ENCODE results near the gene TRIM29. TPM values are rescaled to one million over a fixed set of nuclear protein-coding genes. Genes with fewer than 3 reads are reported as not detected.

Gene TRIM29
- total and polyA plus RNA-seq, 10 of the 15 experiments (the other 5 are each of a cell fraction or from before 2014, with no cell fraction given): 0.08 to 0.67 (median 0.26) TPM; not detected in 5

DNA sequence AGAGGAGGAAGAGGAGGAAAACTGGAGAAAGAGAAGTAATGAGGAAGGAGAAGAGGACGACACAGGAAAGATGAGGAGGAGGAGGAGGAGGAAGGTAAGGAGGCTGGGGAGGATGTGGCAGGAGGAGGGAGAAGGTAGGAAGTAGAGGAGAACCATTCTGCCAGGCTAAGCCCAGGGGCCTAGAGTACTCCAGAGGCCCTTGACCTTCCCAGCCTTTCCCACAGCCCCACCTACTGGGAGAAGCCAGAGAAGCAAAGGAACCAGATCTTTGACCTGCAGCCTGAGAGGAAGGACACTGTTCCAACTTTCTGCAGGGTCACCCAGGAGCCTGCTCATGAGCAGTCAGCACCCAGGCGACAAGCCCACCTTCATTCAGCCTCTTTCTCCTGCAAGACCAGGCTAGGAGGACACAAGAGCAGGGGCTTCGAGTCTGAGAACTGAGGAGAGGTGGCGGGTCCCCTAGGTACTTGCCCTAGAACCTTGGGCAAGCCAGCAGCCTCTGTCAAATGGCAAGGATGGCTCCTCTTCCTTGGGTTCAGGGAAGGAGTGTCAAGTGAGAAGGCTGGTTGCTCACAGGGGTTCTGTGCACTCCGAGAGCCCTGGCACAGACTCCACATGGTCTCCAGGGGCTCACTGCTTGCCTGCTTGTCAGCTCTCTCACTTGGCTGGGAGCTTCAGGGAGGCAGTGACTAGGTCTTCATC is 45.0 kb upstream of the TRIM29 start:
- FAIRE-seq: no peak
- Histone ChIP-seq H4K20me1 (ENCODE audit: control insufficient read depth, insufficient read depth) (no peaks in the 10 kb centered on the region), H3K9ac (ENCODE audit: control insufficient read depth, insufficient read depth, low read length) (no peak overlapping the region), H3K9me3 (replicated peaks; ENCODE audit: control insufficient read depth, insufficient read depth, low read length) (no peaks in the 10 kb centered on the region), H3K4me2 (ENCODE audit: control insufficient read depth, insufficient read depth) (no peak overlapping the region), H3K27me3 (replicated peaks in 1 of 2; ENCODE audit: control insufficient read depth in 2 of 2, insufficient read depth in 2 of 2, low read length in 1 of 2) (no peaks in the 10 kb centered on the region; a peak in 2 of 4 replicates), H3K4me1 (ENCODE audit: control insufficient read depth, insufficient read depth, low read length) (peaks cover 8% of the 10 kb centered on the region), H3K36me3 (ENCODE audit: control insufficient read depth in 2 of 2, insufficient read depth in 2 of 2, low read length in 1 of 2) (no peaks in the 10 kb centered on the region), H2AFZ (ENCODE audit: control insufficient read depth, low read depth, low read length) (no peak overlapping the region), H3K27ac (ENCODE audit: control insufficient read depth, insufficient read depth) (no peak overlapping the region), H3K79me2 (ENCODE audit: control insufficient read depth, insufficient read depth, low read length) (no peaks in the 10 kb centered on the region), H3K4me3 (no peak overlapping the region)
- POLR2A ChIA-PET: no interaction called here
- SMC1A ChIA-PET (ENCODE audit: uncharacterized antibody, unreplicated experiment): no interaction called here
- RAD21 ChIA-PET (ENCODE audit: unreplicated experiment): no interaction called here
- no peak for TF ChIP-seq NBN (IDR thresholded peaks at IDR 0.05)
- TF ChIP-seq, protein P1, sequence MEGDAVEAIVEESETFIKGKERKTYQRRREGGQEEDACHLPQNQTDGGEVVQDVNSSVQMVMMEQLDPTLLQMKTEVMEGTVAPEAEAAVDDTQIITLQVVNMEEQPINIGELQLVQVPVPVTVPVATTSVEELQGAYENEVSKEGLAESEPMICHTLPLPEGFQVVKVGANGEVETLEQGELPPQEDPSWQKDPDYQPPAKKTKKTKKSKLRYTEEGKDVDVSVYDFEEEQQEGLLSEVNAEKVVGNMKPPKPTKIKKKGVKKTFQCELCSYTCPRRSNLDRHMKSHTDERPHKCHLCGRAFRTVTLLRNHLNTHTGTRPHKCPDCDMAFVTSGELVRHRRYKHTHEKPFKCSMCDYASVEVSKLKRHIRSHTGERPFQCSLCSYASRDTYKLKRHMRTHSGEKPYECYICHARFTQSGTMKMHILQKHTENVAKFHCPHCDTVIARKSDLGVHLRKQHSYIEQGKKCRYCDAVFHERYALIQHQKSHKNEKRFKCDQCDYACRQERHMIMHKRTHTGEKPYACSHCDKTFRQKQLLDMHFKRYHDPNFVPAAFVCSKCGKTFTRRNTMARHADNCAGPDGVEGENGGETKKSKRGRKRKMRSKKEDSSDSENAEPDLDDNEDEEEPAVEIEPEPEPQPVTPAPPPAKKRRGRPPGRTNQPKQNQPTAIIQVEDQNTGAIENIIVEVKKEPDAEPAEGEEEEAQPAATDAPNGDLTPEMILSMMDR (IDR thresholded peaks at IDR 0.05 in 2 of 3, conservative IDR thresholded peaks at IDR 0.05 in 1 of 3; ENCODE audit: control insufficient read depth in 2 of 3, extremely low read depth in 1 of 3, insufficient read depth in 1 of 3, low read depth in 3 of 3, low read length in 3 of 3): peak; percentile 5 to 33 (median 28); a peak in 3 of 6 replicates
- intact Hi-C loops (cut with micrococcal nuclease; ENCODE audit: unreplicated experiment) (no loop called here), in situ Hi-C loops (cut with MboI) (no loop called here)
- no TSS peak for BruUV-seq (replicated peaks)
- no peak for ATAC-seq
- DNase-seq (ENCODE audit: low read depth, low spot score): no peak
- CTCF ChIA-PET: no interaction called here
- 0% methylated on average over 5 of the region's 5 CpGs for WGBS (ENCODE audit: insufficient coverage, insufficient replicate concordance, low lambda C conversion rate, missing lambda C conversion rate)

- RAD21 ChIA-PET (ENCODE audit: unreplicated experiment): no interaction called here
- POLR2A ChIA-PET: interaction anchor here (1.5 kb wide), 1 partner anchor 8 kb away, joined by 4 read pairs; no protein-coding TSS in a partner anchor
- SMC1A ChIA-PET (ENCODE audit: uncharacterized antibody, unreplicated experiment): no interaction called here
- TF ChIP-seq MTA2 (IDR thresholded peaks at IDR 0.05; ENCODE audit: low read depth) (no peak), TAF1 (IDR thresholded peaks at IDR 0.05; ENCODE audit: borderline replicate concordance, low read depth, low read length) (no peak), CHD4 (IDR thresholded peaks at IDR 0.05) (no peak), ZZZ3 (IDR thresholded peaks at IDR 0.05; ENCODE audit: control insufficient read depth, insufficient read length, low read depth) (no peak), FOS (IDR thresholded peaks at IDR 0.05; ENCODE audit: borderline replicate concordance, extremely low read depth, insufficient read length) (no peak), ATF3 (IDR thresholded peaks at IDR 0.05; ENCODE audit: borderline replicate concordance, extremely low read depth, low read depth, low read length) (no peak), RB1 (IDR thresholded peaks at IDR 0.05; ENCODE audit: borderline replicate concordance) (no peak), SP1 (IDR thresholded peaks at IDR 0.05; ENCODE audit: low read depth, low read length) (no peak), SUPT20H (IDR thresholded peaks at IDR 0.05; ENCODE audit: borderline replicate concordance, control insufficient read depth, low read depth, low read length) (no peak), ZBED1 (IDR thresholded peaks at IDR 0.05; ENCODE audit: borderline replicate concordance) (no peak), CEBPB (IDR thresholded peaks at IDR 0.05; ENCODE audit: borderline replicate concordance in 1 of 2, low read depth in 2 of 2, low read length in 2 of 2) (no peak), ZNF24 (IDR thresholded peaks at IDR 0.05) (no peak), NFYB (IDR thresholded peaks at IDR 0.05; ENCODE audit: insufficient read depth, low read depth, low read length) (no peak)
Measured at GRCh38 chr11:120182372-120182771, 44.5 kb upstream of the TRIM29 start.

More at GRCh38 chr11:120182372-120182771, 44.5 kb upstream of the TRIM29 start:
- H3K9ac ChIP-seq (ENCODE audit: control insufficient read depth, insufficient read depth, low read length): no peak overlapping the region
- H3K36me3 ChIP-seq (ENCODE audit: control insufficient read depth in 2 of 2, insufficient read depth in 2 of 2, low read length in 1 of 2): no peaks in the 10 kb centered on the region
- intact Hi-C loops (cut with micrococcal nuclease; ENCODE audit: unreplicated experiment) (no loop called here), in situ Hi-C loops (cut with MboI) (no loop called here)
- no peak overlapping the region for H3K4me3 ChIP-seq
- H3K4me1 ChIP-seq (ENCODE audit: control insufficient read depth, insufficient read depth, low read length): peaks cover 8% of the 10 kb centered on the region
- H3K79me2 ChIP-seq (ENCODE audit: control insufficient read depth, insufficient read depth, low read length): no peaks in the 10 kb centered on the region
- WGBS (ENCODE audit: insufficient coverage, insufficient replicate concordance, low lambda C conversion rate, missing lambda C conversion rate): 13% methylated on average over 7 of the region's 7 CpGs
- FAIRE-seq (no peak), DNase-seq (ENCODE audit: low read depth, low spot score) (no peak), ATAC-seq (no peak)
- H3K27me3 ChIP-seq (replicated peaks in 1 of 2; ENCODE audit: control insufficient read depth in 2 of 2, insufficient read depth in 2 of 2, low read length in 1 of 2): no peaks in the 10 kb centered on the region; a peak in 2 of 4 replicates
- H3K4me2 ChIP-seq (ENCODE audit: control insufficient read depth, insufficient read depth): no peak overlapping the region
- no peaks in the 10 kb centered on the region for H3K9me3 ChIP-seq (replicated peaks; ENCODE audit: control insufficient read depth, insufficient read depth, low read length)
- CTCF ChIA-PET: interaction anchor here (1.4 to 1.7 kb wide), 2 partner anchors 10 to 121 kb away, joined by 5 to 8 read pairs; no protein-coding TSS in a partner anchor
- H3K27ac ChIP-seq (ENCODE audit: control insufficient read depth, insufficient read depth): no peak overlapping the region
- no TSS peak for BruUV-seq (replicated peaks)
- H4K20me1 ChIP-seq (ENCODE audit: control insufficient read depth, insufficient read depth): no peaks in the 10 kb centered on the region
- H2AFZ ChIP-seq (ENCODE audit: control insufficient read depth, low read depth, low read length): no peak overlapping the region
